Skin of body (tissue), 2 donors: ENCODE measurements around the gene TM4SF5. TPM values are rescaled to one million over a fixed set of nuclear protein-coding genes. Genes with fewer than 3 reads are reported as not detected.
A peak's percentile ranks its signal among the peaks of the same experiment; 100 is the strongest.

Source experiments
- DNase-seq: peaks from one replicate; lab custom pipeline; 2025; lab: John Stamatoyannopoulos, UW
- total RNA-seq: library from RNA; depleted of rRNA; stranded (reverse); fragments of >200 nt; gene quantifications from one replicate; pipeline ENCODE4 v1.2.3, GENCODE V29; 2014

TM4SF5 gene
- total RNA-seq, result not detected

- no peak for DNase-seq
Measured at GRCh38 chr17:4771519-4772234, at the start of gene TM4SF5. TSS of gene TM4SF5 (plus strand) at chr17:4771886. CDS start at chr17:4771923, 37 bp downstream.

GRCh38 chr17:4722678-4723240 is 48.9 kb upstream of the TM4SF5 start:
- no peak for DNase-seq

GRCh38 chr17:4724650-4725049 is 47.0 kb upstream of the TM4SF5 start:
- DNase-seq, result no peak

GRCh38 chr17:4725646-4726310 is 45.9 kb upstream of the TM4SF5 start:
- DNase-seq, result no peak

- DNase-seq, result no peak
Measured at GRCh38 chr17:4728124-4728523, 43.6 kb upstream of the TM4SF5 start.

- DNase-seq, result no peak
Measured at GRCh38 chr17:4733073-4733531, 38.6 kb upstream of the TM4SF5 start.

GRCh38 chr17:4734857-4735475 is 36.7 kb upstream of the TM4SF5 start:
- DNase-seq, result no peak

- peak; percentile 20 for DNase-seq
Measured at GRCh38 chr17:4735876-4736651, 35.6 kb upstream of the TM4SF5 start.

- no peak for DNase-seq
Measured at GRCh38 chr17:4738136-4739121, 33.3 kb upstream of the TM4SF5 start.

GRCh38 chr17:4739122-4740024 is 32.3 kb upstream of the TM4SF5 start, which contains the start of the genes CXCL16 and ZMYND15:
TSS of gene CXCL16 (minus strand) at chr17:4739928. CDS start at chr17:4739339, 589 bp downstream.
TSS of gene ZMYND15 (plus strand) at chr17:4739833. CDS start at chr17:4740549, 716 bp downstream.
- DNase-seq, result no peak

GRCh38 chr17:4740025-4740351 is 31.7 kb upstream of the TM4SF5 start:
- DNase-seq, result no peak

GRCh38 chr17:4740584-4740983 is 31.1 kb upstream of the TM4SF5 start:
- no peak for DNase-seq

- DNase-seq, result no peak
Measured at GRCh38 chr17:4741544-4741943, 30.1 kb upstream of the TM4SF5 start.

- no peak for DNase-seq
Measured at GRCh38 chr17:4742133-4742532, 29.6 kb upstream of the TM4SF5 start.

- DNase-seq, result no peak
Measured at GRCh38 chr17:4742629-4743028, 29.1 kb upstream of the TM4SF5 start.

GRCh38 chr17:4743216-4743615 is 28.5 kb upstream of the TM4SF5 start:
- no peak for DNase-seq

- no peak for DNase-seq
Measured at GRCh38 chr17:4743898-4744297, 27.8 kb upstream of the TM4SF5 start.

GRCh38 chr17:4744999-4745969 is 26.4 kb upstream of the TM4SF5 start:
- no peak for DNase-seq
